KMS-11 (cell line): ENCODE results near the gene SFXN1.

Experiments used
- H2AFZ ChIP-seq: fragments of 200-600 bp; sonication (generic); 2 replicates; pipeline ENCODE4 v1.6.1; 2016; ENCODE audit warnings: antibody characterized with exemption, mixed run types, low read depth
- H3K27ac ChIP-seq: fragments of 200-600 bp; sonication (generic); 2 replicates; pipeline ENCODE4 v1.6.1; 2016; ENCODE audit warnings: mild to moderate bottlenecking, mixed run types
- H3K27me3 ChIP-seq: fragments of 200-600 bp; sonication (generic); 2 replicates; pipeline ENCODE4 v1.6.1; 2017; ENCODE audit warnings: mild to moderate bottlenecking, low read depth, mixed run types, moderate library complexity; ENCODE audit not compliant: insufficient read depth
- H3K36me3 ChIP-seq: fragments of 200-600 bp; sonication (generic); 2 replicates; pipeline ENCODE4 v1.6.1; 2017; ENCODE audit warnings: mild to moderate bottlenecking, mixed run types; ENCODE audit not compliant: insufficient read depth
- H3K4me1 ChIP-seq: fragments of 200-600 bp; sonication (generic); 2 replicates; pipeline ENCODE4 v1.6.1; 2016; ENCODE audit warnings: mild to moderate bottlenecking, low read depth, mixed run types; ENCODE audit not compliant: poor library complexity, severe bottlenecking
- H3K4me2 ChIP-seq: fragments of 200-600 bp; sonication (generic); 2 replicates; pipeline ENCODE4 v1.7.0; 2016; ENCODE audit warnings: mild to moderate bottlenecking, mixed run types
- H3K4me3 ChIP-seq: fragments of 200-600 bp; sonication (generic); IDR thresholded peaks from 2 replicates; pipeline ENCODE4 v1.6.1; 2017; ENCODE audit warnings: low read depth, low read length, mixed read lengths; ENCODE audit not compliant: insufficient read depth
- H3K79me2 ChIP-seq: fragments of 200-600 bp; sonication (generic); 2 replicates; pipeline ENCODE4 v1.6.1; 2016; ENCODE audit warnings: low read depth, mixed run types; ENCODE audit not compliant: insufficient read depth
- H3K9ac ChIP-seq: fragments of 200-600 bp; sonication (generic); 2 replicates; pipeline ENCODE4 v1.6.1; 2016; ENCODE audit warnings: mild to moderate bottlenecking, mixed run types
- H4K20me1 ChIP-seq: fragments of 200-600 bp; sonication (generic); 2 replicates; pipeline ENCODE4 v1.6.1; 2016; ENCODE audit warnings: mild to moderate bottlenecking, mixed run types; ENCODE audit not compliant: insufficient read depth
- CTCF ChIP-seq: fragments of 200-600 bp; sonication (generic); conservative IDR thresholded peaks from 2 replicates; pipeline ENCODE4 v1.6.1; 2017; ENCODE audit warnings: low read depth, mild to moderate bottlenecking, antibody characterized with exemption, low read length, moderate library complexity, mixed read lengths

The SFXN1 gene

DNA sequence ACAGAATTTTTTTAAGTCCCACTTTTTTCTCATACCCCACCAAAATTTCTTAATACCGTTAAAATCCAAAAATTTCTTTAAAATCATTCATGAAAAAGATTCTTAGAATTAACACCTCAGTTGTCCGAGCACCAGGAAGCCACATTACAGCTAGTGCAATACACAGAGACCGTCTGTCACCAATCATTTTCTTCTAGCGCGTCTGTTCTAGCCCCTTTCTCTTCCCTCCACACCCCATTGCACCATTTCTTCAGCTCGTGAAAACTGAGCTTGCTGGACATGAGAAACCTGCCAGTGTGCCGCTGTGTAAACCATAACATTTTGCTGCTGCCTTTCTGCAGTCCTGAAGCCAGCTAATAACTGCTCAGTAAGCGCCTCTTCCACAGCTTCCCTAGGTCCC lies 5.0 kb downstream of the SFXN1 start:
- Histone ChIP-seq H3K4me1 (peaks cover 7% of the 10 kb centered on the region), H3K4me3 (no peak overlapping the region), H3K9ac (no peak overlapping the region), H4K20me1 (no peaks in the 10 kb centered on the region), H3K79me2 (peaks cover 92% of the 10 kb centered on the region), H3K27me3 (no peaks in the 10 kb centered on the region), H3K36me3 (no peaks in the 10 kb centered on the region), H3K27ac (no peak overlapping the region), H3K4me2 (no peak overlapping the region), H2AFZ (no peak overlapping the region)
- no peak for TF ChIP-seq CTCF

DNA sequence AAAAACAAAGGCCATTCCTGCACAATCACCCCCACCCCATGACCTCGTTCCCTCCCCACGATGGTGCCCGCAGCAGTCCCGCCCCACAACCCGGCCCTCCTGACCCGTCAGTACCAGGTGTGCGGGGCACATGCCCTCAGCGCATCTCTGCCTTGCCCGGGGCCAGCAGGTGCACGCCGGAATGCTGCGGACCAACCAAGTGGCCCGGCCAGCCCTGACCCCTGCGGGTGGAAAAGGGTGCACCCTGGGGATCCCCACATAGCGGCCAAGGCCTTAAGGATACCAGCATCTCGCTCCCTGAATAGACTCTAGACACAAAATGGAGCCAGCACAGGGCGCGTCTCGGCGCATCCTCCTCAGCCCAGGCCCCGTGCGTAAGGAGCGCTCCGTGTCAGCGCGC lies 6.0 kb downstream of the SFXN1 start:
- H3K4me2 ChIP-seq, result no peak overlapping the region
- no peak overlapping the region for H3K9ac ChIP-seq
- H3K4me3 ChIP-seq, result no peak overlapping the region
- H4K20me1 ChIP-seq, result no peaks in the 10 kb centered on the region
- no peak overlapping the region for H3K27ac ChIP-seq
- H3K79me2 ChIP-seq, result peaks cover 96% of the 10 kb centered on the region
- peaks cover 7% of the 10 kb centered on the region for H3K4me1 ChIP-seq
- H3K36me3 ChIP-seq, result no peaks in the 10 kb centered on the region
- H2AFZ ChIP-seq, result no peak overlapping the region
- H3K27me3 ChIP-seq, result no peaks in the 10 kb centered on the region
- TF ChIP-seq CTCF, result no peak

DNA sequence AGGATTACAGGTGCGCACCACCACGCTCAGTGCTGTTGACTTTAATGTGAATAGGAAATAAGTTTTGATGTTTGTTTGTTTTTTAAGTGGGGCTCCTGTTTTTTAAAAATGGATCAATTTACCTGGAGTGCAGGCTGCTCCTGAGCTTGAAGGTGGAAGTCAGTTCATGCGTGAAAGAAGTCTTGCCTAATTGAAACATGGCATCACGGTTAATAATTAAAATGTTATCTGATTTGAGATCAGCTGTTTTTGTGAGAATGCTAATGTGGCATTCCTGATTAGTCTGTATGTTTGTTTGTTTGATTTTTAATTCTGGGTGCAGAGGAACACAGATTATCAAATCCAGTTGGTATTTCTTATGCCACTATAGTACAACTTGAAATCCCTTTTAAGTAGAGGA lies 6.5 kb downstream of the SFXN1 start:
- peaks cover 96% of the 10 kb centered on the region for H3K79me2 ChIP-seq
- H3K4me2 ChIP-seq, result no peak overlapping the region
- H3K9ac ChIP-seq, result no peak overlapping the region
- no peak overlapping the region for H3K27ac ChIP-seq
- no peaks in the 10 kb centered on the region for H3K36me3 ChIP-seq
- H4K20me1 ChIP-seq, result no peaks in the 10 kb centered on the region
- TF ChIP-seq CTCF, result no peak
- no peaks in the 10 kb centered on the region for H3K27me3 ChIP-seq
- peaks cover 7% of the 10 kb centered on the region for H3K4me1 ChIP-seq
- no peak overlapping the region for H2AFZ ChIP-seq
- no peak overlapping the region for H3K4me3 ChIP-seq

DNA sequence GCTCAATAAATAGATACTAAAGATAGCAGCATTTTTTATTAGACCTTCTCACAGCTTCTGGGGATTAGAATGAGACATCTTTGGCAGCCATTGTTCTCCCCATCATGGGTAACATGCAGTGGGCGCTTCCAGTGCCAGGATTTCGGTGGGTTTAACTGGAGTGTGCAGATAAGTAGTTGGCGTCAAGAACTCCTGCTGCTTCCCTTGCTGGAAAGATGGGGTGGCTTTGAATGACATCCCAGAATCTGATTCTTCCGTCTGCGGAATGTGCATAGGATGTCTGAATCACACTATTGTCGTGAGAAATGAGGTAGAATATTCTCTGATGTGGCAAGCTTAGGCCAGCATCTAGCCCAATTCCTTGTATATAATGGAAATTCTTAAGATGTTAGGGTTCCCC lies 7.3 kb downstream of the SFXN1 start:
- H3K9ac ChIP-seq, result no peak overlapping the region
- no peak overlapping the region for H3K4me3 ChIP-seq
- H3K27ac ChIP-seq, result no peak overlapping the region
- H3K36me3 ChIP-seq, result no peaks in the 10 kb centered on the region
- no peak overlapping the region for H2AFZ ChIP-seq
- no peaks in the 10 kb centered on the region for H4K20me1 ChIP-seq
- H3K79me2 ChIP-seq, result peaks cover 95% of the 10 kb centered on the region
- TF ChIP-seq CTCF, result no peak
- H3K4me2 ChIP-seq, result no peak overlapping the region
- H3K4me1 ChIP-seq, result peaks cover 3% of the 10 kb centered on the region
- H3K27me3 ChIP-seq, result no peaks in the 10 kb centered on the region
